ENCODE measurements around the gene HOXB8. TPM values are rescaled to one million over a fixed set of nuclear protein-coding genes. Genes with fewer than 3 reads are reported as not detected.

HOXB8 gene
- total RNA-seq, 3 donors from 2014 or later (not counting 1 experiment from before 2014, with no cell fraction given) = not detected

GRCh38 chr17:48601207-48601538 is 13.9 kb downstream of the HOXB8 start:
- peaks cover 27 to 33% of the 10 kb centered on the region in 2 donors for H3K4me1 Mint-ChIP-seq
- peaks cover 71 to 84% of the 10 kb centered on the region in 2 donors for H3K27me3 Mint-ChIP-seq (ENCODE audit: low read depth in 2 of 2)
- H3K4me1 ChIP-seq (ENCODE audit: control insufficient read depth, insufficient read depth, low read length) = peaks cover 47% of the 10 kb centered on the region

GRCh38 chr17:48600244-48601098 is 14.6 kb downstream of the HOXB8 start:
- no peaks in the 10 kb centered on the region for H3K9me3 Mint-ChIP-seq
- H3K27ac ChIP-seq (ENCODE audit: low read length) = no peak overlapping the region
- no peak for TF ChIP-seq CTCF (IDR thresholded peaks at IDR 0.05)
- no peak overlapping the region for H3K4me3 ChIP-seq (ENCODE audit: low read length)
- DNase-seq (no peak), ATAC-seq (no peak)
- intact Hi-C loops (cut with micrococcal nuclease) = no loop called here
- H3K4me1 ChIP-seq (ENCODE audit: control insufficient read depth, insufficient read depth, low read length) = peaks cover 50% of the 10 kb centered on the region
- H3K4me1 Mint-ChIP-seq = peaks cover 28 to 35% of the 10 kb centered on the region in 2 donors
- 87% methylated on average over 17 of the region's 17 CpGs for WGBS (ENCODE audit: insufficient coverage)
- H3K27ac Mint-ChIP-seq = no peak overlapping the region
- peaks cover 87% of the 10 kb centered on the region for H3K27me3 ChIP-seq (ENCODE audit: control insufficient read depth, insufficient read depth, low read length)
- H3K36me3 Mint-ChIP-seq = no peaks in the 10 kb centered on the region
- H3K27me3 Mint-ChIP-seq (ENCODE audit: low read depth in 2 of 2) = peaks cover 78 to 86% of the 10 kb centered on the region in 2 donors
- no peaks in the 10 kb centered on the region for H3K9me3 ChIP-seq (ENCODE audit: control insufficient read depth, insufficient read depth, low read length)
- no peaks in the 10 kb centered on the region for H3K36me3 ChIP-seq (ENCODE audit: control insufficient read depth, insufficient read depth, low read length)
- no peak overlapping the region for H3K4me3 Mint-ChIP-seq

More at GRCh38 chr17:48601207-48601538, 13.9 kb downstream of the HOXB8 start:
- Histone ChIP-seq H3K36me3 (ENCODE audit: control insufficient read depth, insufficient read depth, low read length) (no peaks in the 10 kb centered on the region), H3K4me3 (ENCODE audit: low read length) (no peak overlapping the region), H3K27ac (ENCODE audit: low read length) (no peak overlapping the region), H3K27me3 (ENCODE audit: control insufficient read depth, insufficient read depth, low read length) (peaks cover 82% of the 10 kb centered on the region), H3K9me3 (ENCODE audit: control insufficient read depth, insufficient read depth, low read length) (no peaks in the 10 kb centered on the region)
- WGBS (ENCODE audit: insufficient coverage) = 97% methylated on average over 3 of the region's 4 CpGs
- DNase-seq = no peak
- no peaks in the 10 kb centered on the region for H3K36me3 Mint-ChIP-seq
- intact Hi-C loops (cut with micrococcal nuclease) = no loop called here
- no peak overlapping the region for H3K27ac Mint-ChIP-seq
- no peak overlapping the region for H3K4me3 Mint-ChIP-seq
- H3K9me3 Mint-ChIP-seq = no peaks in the 10 kb centered on the region
- no peak for TF ChIP-seq CTCF (IDR thresholded peaks at IDR 0.05)
- ATAC-seq = no peak

- Histone ChIP-seq H3K4me1 (ENCODE audit: control insufficient read depth, insufficient read depth, low read length) (peaks cover 50% of the 10 kb centered on the region), H3K27ac (ENCODE audit: low read length) (no peak overlapping the region), H3K36me3 (ENCODE audit: control insufficient read depth, insufficient read depth, low read length) (no peaks in the 10 kb centered on the region), H3K9me3 (ENCODE audit: control insufficient read depth, insufficient read depth, low read length) (no peaks in the 10 kb centered on the region), H3K27me3 (ENCODE audit: control insufficient read depth, insufficient read depth, low read length) (peaks cover 89% of the 10 kb centered on the region), H3K4me3 (ENCODE audit: low read length) (no peak overlapping the region)
- Mint-ChIP-seq H3K36me3 (no peaks in the 10 kb centered on the region), H3K27ac (no peak overlapping the region), H3K4me1 (peaks cover 28 to 35% of the 10 kb centered on the region in 2 donors), H3K9me3 (no peaks in the 10 kb centered on the region), H3K4me3 (peak overlapping the region; percentile 89), H3K27me3 (ENCODE audit: low read depth in 2 of 2) (peaks cover 79 to 88% of the 10 kb centered on the region in 2 donors)
- ATAC-seq (no peak), DNase-seq (no peak)
- intact Hi-C loops (cut with micrococcal nuclease) = no loop called here
- no peak for TF ChIP-seq CTCF (IDR thresholded peaks at IDR 0.05)
- 86% methylated on average over 4 of the region's 5 CpGs for WGBS (ENCODE audit: insufficient coverage)
Measured at GRCh38 chr17:48599354-48599753, 15.7 kb downstream of the HOXB8 start.
